ENCODE data around the gene KCNJ10.

- TF ChIP-seq MAX (IDR thresholded peaks at IDR 0.05) (no peak), SMARCC2 (IDR thresholded peaks at IDR 0.05) (no peak)
Measured at GRCh38 chr1:159990005-159990404, 80.0 kb downstream of the KCNJ10 start.

All from HepG2 (cell line).